Activated CD8-positive, alpha-beta memory T cell treated with anti-CD3 and anti-CD28 coated beads, Interleukin-2, amount 50 U/mL, for 48 hours (primary cell): ENCODE measurements around the gene VGLL4.
"Not testable (repeated sequence)": the region's sequence is repeated elsewhere in the genome, so short reads cannot be mapped to it uniquely, and the experiment has no call there.

Experiments used
- DNase-seq: peaks from one replicate; pipeline ENCODE4 v3.0.0-alpha.2; 2020

Gene VGLL4, protein sequence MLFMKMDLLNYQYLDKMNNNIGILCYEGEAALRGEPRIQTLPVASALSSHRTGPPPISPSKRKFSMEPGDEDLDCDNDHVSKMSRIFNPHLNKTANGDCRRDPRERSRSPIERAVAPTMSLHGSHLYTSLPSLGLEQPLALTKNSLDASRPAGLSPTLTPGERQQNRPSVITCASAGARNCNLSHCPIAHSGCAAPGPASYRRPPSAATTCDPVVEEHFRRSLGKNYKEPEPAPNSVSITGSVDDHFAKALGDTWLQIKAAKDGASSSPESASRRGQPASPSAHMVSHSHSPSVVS

DNA sequence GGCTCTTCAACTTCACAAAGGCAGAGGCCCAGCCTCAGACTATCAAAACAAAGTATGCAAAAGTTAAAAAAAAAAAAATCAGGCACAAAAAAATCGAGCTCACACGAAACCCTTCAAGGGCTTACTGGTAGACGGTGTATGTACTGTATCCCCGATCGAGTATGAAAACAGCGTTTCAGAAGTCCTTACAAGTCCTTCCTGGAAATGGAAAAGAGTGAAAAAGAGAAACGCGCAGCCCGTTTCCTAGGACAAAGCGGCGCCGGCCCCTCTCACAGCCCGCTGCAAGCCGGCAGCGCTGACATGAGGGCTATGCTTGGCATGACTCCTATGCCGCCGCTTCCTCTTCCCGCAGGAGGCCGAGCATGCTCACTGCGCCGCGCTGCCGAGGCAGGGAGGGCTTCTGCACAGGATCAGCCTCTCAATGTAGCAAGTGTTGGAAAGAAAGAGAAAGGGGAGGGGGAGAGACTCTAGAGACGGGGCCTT is at the start of gene VGLL4:
Gene VGLL4, minus strand, starts transcription at position 311 of the 483 bp plus-strand sequence. CDS start 397 bp downstream, outside the sequence.
- peak; percentile 87 for DNase-seq

DNA sequence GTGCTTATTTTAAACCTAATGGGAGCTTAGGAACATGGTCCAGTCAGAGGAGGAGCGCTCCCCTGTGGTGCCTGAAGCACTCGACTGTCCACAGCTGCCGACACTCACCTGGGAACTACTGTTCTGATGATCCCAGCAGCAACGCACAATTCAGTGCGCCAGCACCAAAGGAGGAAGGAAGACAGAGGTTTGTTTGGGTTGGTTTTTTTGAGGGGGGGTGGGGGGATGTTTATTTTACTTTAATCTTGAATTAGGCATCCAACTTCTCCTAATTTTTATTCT is 48.8 kb upstream of the VGLL4 start:
- DNase-seq: no peak

DNA sequence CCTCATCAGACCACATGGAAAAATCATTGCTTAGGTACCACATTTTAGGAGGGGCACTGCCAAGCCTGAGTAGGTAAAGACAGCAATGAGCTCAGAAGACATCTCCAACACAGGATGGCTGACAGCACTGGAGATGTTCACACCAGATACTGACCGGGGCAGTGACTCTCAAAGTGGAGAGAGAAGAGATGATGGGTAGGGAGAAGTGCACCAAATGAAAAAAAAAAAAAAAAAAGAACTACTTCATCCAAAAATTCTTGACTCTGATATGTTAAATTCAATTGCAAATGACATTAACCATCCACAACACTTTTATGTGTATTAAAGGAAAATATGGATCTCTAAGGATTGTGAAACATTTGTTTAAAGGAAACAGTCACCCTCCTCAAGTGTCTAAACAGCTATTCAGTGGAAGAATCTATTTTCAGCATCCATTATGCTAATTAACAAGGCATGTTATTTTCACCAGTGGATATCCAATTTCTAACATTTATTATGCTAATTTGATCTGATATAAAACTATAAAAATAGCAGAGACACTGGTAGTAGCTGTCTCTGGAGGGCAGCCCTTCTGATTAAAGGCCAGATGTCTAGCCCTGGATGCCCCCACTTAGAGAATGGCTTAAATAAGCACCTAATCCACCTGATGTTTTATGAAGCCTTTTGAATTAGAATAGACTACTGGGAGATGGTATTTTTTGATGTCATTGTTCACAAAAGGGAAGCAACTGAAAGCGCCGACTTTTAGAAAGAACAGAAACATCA is 48.2 kb upstream of the VGLL4 start:
- no peak for DNase-seq

GRCh38 chr3:11690863-11691766 is 47.4 kb upstream of the VGLL4 start:
- no peak for DNase-seq

GRCh38 chr3:11689749-11690148 is 46.0 kb upstream of the VGLL4 start:
- no peak for DNase-seq

- DNase-seq: not testable (repeated sequence)
Observed at GRCh38 chr3:11684980-11685379, 41.3 kb upstream of the VGLL4 start.

- no peak for DNase-seq
Observed at GRCh38 chr3:11680509-11680908, 36.8 kb upstream of the VGLL4 start.

DNA sequence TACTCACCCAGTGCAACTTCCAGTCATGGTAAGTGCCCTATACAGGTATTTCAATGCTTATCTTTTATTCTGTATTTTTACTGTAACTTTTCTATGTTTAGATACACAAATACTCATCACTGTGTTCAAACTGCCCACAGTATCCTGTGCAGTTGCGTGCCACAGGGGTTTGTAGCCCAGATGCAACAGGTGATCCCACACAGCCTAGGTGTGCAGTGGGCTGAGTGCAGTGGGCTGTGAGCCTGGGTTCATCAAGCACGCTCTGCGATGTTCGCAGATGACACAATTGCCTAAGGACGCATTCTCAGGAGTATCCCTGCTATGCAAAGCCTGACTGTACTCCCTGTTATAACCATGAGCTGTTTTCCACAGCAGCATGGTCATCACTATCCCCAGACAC is 36.2 kb upstream of the VGLL4 start:
- no peak for DNase-seq

DNA sequence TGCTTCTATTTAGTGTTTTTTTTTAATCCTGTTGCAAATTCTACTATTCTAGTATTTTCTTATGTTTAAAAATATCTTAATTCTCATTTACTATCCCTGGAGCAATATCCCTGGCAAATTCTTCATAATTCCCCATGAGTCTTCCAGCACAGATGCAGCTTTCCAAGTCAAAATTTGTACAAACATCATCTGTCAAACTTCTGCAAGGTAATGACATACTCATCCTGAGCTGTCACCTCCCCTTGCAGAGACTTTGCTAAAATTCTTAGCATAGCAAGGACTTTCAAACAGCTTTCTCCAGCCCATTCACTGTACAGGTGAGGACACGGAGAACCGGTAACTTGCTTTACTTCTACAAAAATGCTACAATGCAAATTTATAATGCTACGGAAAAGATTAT is 28.6 kb upstream of the VGLL4 start:
- no peak for DNase-seq

DNA sequence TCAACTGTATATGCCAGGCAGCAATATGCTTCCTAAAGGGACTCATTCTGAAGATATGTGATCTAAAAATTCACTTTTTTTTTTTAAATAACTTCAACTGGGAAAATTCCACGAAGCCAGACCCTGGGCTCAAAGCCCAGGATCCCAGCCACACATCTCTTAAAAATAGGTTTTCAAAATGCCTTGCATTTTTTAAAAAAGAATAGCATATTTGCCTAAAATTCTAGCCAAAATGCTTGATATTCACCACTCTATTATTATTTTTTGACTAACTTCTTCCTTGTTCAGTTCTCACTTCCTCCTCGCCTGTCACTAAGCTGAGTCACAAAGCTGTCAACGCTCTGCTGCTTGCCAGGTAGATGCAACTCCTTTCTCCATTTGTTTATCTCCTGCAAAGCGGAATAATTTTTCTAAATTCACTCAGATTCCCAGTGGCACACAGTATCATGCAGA is 28.0 kb upstream of the VGLL4 start:
- DNase-seq: no peak

GRCh38 chr3:11668243-11669235 is 24.8 kb upstream of the VGLL4 start:
- DNase-seq: no peak

GRCh38 chr3:11665331-11665730 is 21.6 kb upstream of the VGLL4 start:
- DNase-seq: no peak

GRCh38 chr3:11662392-11662990 is 18.8 kb upstream of the VGLL4 start:
- DNase-seq: no peak

GRCh38 chr3:11661827-11662226 is 18.1 kb upstream of the VGLL4 start:
- DNase-seq: no peak

GRCh38 chr3:11661052-11661656 is 17.4 kb upstream of the VGLL4 start:
- no peak for DNase-seq

DNA sequence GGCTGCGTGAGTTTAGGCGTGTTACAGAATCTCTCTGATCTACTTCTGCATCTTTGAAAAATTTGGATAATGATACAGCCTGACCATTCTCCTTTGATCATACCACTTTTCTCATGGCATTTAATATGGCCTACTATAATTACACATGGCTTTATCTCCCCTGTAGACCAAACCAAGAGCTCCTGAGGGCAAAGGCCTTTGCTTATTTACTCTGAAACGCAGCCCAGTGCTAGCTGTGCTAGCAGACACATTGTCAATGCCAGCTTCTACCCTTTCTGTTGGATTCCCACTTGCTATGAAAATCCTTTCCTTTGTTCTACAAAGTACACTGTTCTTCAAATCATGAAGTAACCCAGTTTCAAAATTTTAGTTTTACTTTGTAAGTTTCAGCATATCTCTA is 16.5 kb upstream of the VGLL4 start:
- no peak for DNase-seq

DNA sequence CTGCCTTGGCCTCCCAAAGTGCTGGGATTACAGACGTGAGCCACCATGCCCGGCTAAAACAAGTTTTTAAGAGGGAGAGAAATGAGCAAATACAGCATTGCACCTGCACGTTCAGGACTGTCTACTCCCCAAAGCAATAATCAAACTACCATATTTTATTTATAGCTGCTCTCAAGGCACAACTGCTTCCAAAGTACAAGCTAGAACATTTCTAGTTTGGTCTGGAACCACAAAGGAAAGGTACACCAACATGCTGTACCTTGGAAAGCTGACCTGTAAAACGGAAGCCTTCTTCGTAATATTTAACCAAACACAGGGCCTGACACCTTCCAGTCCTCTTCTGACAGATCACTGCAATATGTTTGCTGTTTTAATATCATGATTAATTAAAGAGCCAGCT is 14.5 kb upstream of the VGLL4 start:
- no peak for DNase-seq

GRCh38 chr3:11655196-11655928 is 11.6 kb upstream of the VGLL4 start:
- no peak for DNase-seq

DNA sequence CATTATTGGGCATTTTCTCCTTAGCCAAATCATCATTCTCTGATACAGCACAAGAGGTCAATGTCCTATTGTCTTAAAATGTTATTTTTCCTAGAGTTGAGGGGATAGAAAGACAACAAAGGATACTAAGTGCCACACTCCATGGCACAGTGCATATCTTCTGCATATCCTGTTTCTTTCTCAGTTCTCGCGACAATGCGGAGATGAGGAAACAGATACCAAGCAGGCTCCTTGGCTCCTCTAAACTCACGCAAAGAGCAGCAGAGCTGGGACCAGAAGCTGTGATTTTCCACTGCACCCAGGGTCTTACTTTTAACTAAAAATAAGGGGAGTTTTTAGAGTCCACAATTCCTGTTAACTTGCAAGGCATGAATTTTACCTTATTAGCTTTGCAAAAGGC is 10.5 kb upstream of the VGLL4 start:
- no peak for DNase-seq

- no peak for DNase-seq
Observed at GRCh38 chr3:11653298-11654055, 9.8 kb upstream of the VGLL4 start.
